HepG2 (cell line): ENCODE results near the gene NOTUM. TPM values are rescaled to one million over a fixed set of nuclear protein-coding genes. Genes with fewer than 3 reads are reported as not detected.

Experiments used
- ATAC-seq: fragments of 200-7000 bp; cut with Tn5 transposase; 3 replicates; pipeline ENCODE4 v1.9.1; 2020; ENCODE audit warnings: mild to moderate bottlenecking, moderate library complexity
- BruUV-seq: library from RNA; stranded (reverse); fragments of 400-500 nt; replicated peaks from 2 replicates; lab custom pipeline; 2021; lab: Mats Ljungman, UMichigan
- CTCF ChIA-PET: fragments of 300-600 bp; formaldehyde crosslinking; extraction: SDS; loops from one replicate; lab custom pipeline; 2021; ENCODE audit warnings: low total read pairs, inconsistent platforms, low intra/inter-chr PET ratio; lab: Yijun Ruan, JAX
- POLR2A ChIA-PET: fragments of 350-600 bp; sonication (Branson Sonifier 250); formaldehyde crosslinking; loops from one replicate; lab custom pipeline; 2020; ENCODE audit warnings: antibody characterized with exemption, inconsistent platforms; lab: Yijun Ruan, JAX
- DNase-seq: peaks from one replicate; pipeline ENCODE4 v3.0.0-alpha.2; 2015; ENCODE audit warnings: low spot score
- FAIRE-seq: peaks from 3 replicates; lab custom pipeline; 2011; peaks lifted over from hg19 to GRCh38; lab: Jason Lieb, UNC
- H2AFZ ChIP-seq: one replicate; pipeline ENCODE4 v1.6.1; 2011; ENCODE audit warnings: low read length, inconsistent platforms
- H3K27ac ChIP-seq: fragments of 300-600 bp; 3 replicates; pipeline ENCODE4 v1.8.0; 2011; ENCODE audit warnings: mixed run types, mild to moderate bottlenecking, mixed read lengths, low read length, inconsistent platforms; ENCODE audit not compliant: insufficient read depth; ENCODE audit errors: extremely low read length
- H3K27me3 ChIP-seq, 2 experiments: fragments of 200-600 bp in 1 of 2; 2 replicates in 1 of 2; 3 replicates in 1 of 2; pipeline versions ENCODE4 v1.6.0 to v1.8.0; 2011; ENCODE audit warnings: low read length in 2 of 2, mild to moderate bottlenecking in 2 of 2, moderate library complexity in 2 of 2, inconsistent platforms in 1 of 2; ENCODE audit not compliant: insufficient read depth in 2 of 2, control insufficient read depth in 1 of 2
- H3K36me3 ChIP-seq, 2 experiments: fragments of 200-600 bp in 1 of 2; replicated peaks in 1 of 2; 2 replicates in 1 of 2; 3 replicates in 1 of 2; pipeline versions ENCODE4 v1.5.1 to v1.8.0; 2011; ENCODE audit warnings: low read length in 2 of 2, inconsistent platforms in 1 of 2; ENCODE audit not compliant: insufficient read depth in 2 of 2, control insufficient read depth in 1 of 2
- H3K4me1 ChIP-seq: 2 replicates; pipeline ENCODE4 v1.5.1; 2012; ENCODE audit warnings: low read length, inconsistent platforms; ENCODE audit not compliant: insufficient read depth
- H3K4me2 ChIP-seq: 2 replicates; pipeline ENCODE4 v1.6.0; 2011; ENCODE audit warnings: low read depth, low read length, inconsistent platforms
- H3K4me3 ChIP-seq, 3 experiments: fragments of 200-600 bp in 1 of 3; sonication (generic), shearing (Covaris generic) in 1 of 3; replicated peaks in 1 of 3; 2 replicates each; pipeline ENCODE4 v1.5.1; 2011 to 2016; ENCODE audit warnings: low read length in 3 of 3, inconsistent platforms in 2 of 3, low read depth in 2 of 3, mild to moderate bottlenecking in 2 of 3, control low read depth in 1 of 3, mixed read lengths in 1 of 3; ENCODE audit not compliant: insufficient read depth in 1 of 3
- H3K79me2 ChIP-seq: one replicate; pipeline ENCODE4 v1.6.1; 2011; ENCODE audit warnings: low read length, inconsistent platforms; ENCODE audit not compliant: insufficient read depth
- H3K9ac ChIP-seq: 2 replicates; pipeline ENCODE4 v1.6.0; 2011; ENCODE audit warnings: mild to moderate bottlenecking, low read depth, low read length, inconsistent platforms; ENCODE audit not compliant: insufficient read depth
- H3K9me3 ChIP-seq: 2 replicates; pipeline ENCODE4 v1.5.1; 2012; ENCODE audit warnings: mild to moderate bottlenecking, low read length
- H4K20me1 ChIP-seq: 2 replicates; pipeline ENCODE4 v1.6.0; 2011; ENCODE audit warnings: inconsistent platforms, mild to moderate bottlenecking, low read length, moderate library complexity; ENCODE audit not compliant: insufficient read depth
- AKAP8 ChIP-seq: sonication (generic); formaldehyde crosslinking; IDR thresholded peaks from 2 replicates; pipeline ENCODE4 v1.5.1; 2020; ENCODE audit warnings: mild to moderate bottlenecking, missing genetic modification reagents
- HIC2 ChIP-seq: sonication (generic); formaldehyde crosslinking; IDR thresholded peaks from 2 replicates; pipeline ENCODE4 v1.9.0; 2022; ENCODE audit warnings: low read depth, missing genetic modification reagents
- KAT2B ChIP-seq: fragments of 150-350 bp; IDR thresholded peaks from 2 replicates; pipeline ENCODE4 v1.6.1; 2014; ENCODE audit warnings: low read depth, low read length, borderline replicate concordance
- LBX2 ChIP-seq: sonication (generic); formaldehyde crosslinking; IDR thresholded peaks from 2 replicates; pipeline ENCODE4 v1.5.0; 2020; ENCODE audit warnings: missing genetic modification reagents, mild to moderate bottlenecking, borderline replicate concordance
- NFIB ChIP-seq: sonication (generic); formaldehyde crosslinking; IDR thresholded peaks from 2 replicates; pipeline ENCODE4 v1.9.0; 2021; ENCODE audit warnings: missing genetic modification reagents, mild to moderate bottlenecking, borderline replicate concordance
- PAF1 ChIP-seq: IDR thresholded peaks from 2 replicates; pipeline ENCODE4 v1.6.1; 2016; ENCODE audit warnings: missing genetic modification reagents, missing compliant biosample characterization
- POLR2A ChIP-seq, 2 experiments: IDR thresholded peaks; 2 replicates each; pipeline ENCODE4 v1.6.1; 2011; ENCODE audit warnings: low read depth in 2 of 2, low read length in 2 of 2, mild to moderate bottlenecking in 1 of 2, moderate library complexity in 1 of 2; ENCODE audit not compliant: insufficient read depth in 1 of 2
- POLR2AphosphoS2 ChIP-seq: IDR thresholded peaks from 2 replicates; pipeline ENCODE4 v1.6.1; 2011; ENCODE audit warnings: low read depth, low read length, improper control_type of control experiment
- POLR2G ChIP-seq: fragments of 200-400 bp; formaldehyde crosslinking; IDR thresholded peaks from 2 replicates; pipeline ENCODE4 v1.6.1; 2018; ENCODE audit warnings: mild to moderate bottlenecking, low read depth, low read length, moderate library complexity
- RBM22 ChIP-seq: fragments of 200-400 bp; formaldehyde crosslinking; optimal IDR thresholded peaks from 2 replicates; pipeline ENCODE3; 2017; ENCODE audit warnings: mild to moderate bottlenecking, low read length, moderate library complexity
- ZC3H4 ChIP-seq: sonication (generic); formaldehyde crosslinking; IDR thresholded peaks from 2 replicates; pipeline ENCODE4 v1.4.0; 2020; ENCODE audit warnings: missing genetic modification reagents, borderline replicate concordance
- ZNF263 ChIP-seq: sonication (generic); formaldehyde crosslinking; IDR thresholded peaks from 2 replicates; pipeline ENCODE4 v1.4.0; 2020; ENCODE audit warnings: missing genetic modification reagents
- ZNF274 ChIP-seq: sonication (generic); formaldehyde crosslinking; IDR thresholded peaks from 2 replicates; pipeline ENCODE4 v1.5.1; 2020; ENCODE audit warnings: mild to moderate bottlenecking, missing genetic modification reagents
- ZNF530 ChIP-seq: sonication (generic); formaldehyde crosslinking; IDR thresholded peaks from 2 replicates; pipeline ENCODE4 v1.5.0; 2020; ENCODE audit warnings: low read depth, mild to moderate bottlenecking, missing genetic modification reagents
- ZNF770 ChIP-seq: sonication (generic); formaldehyde crosslinking; IDR thresholded peaks from 2 replicates; pipeline ENCODE4 v1.5.0; 2020; ENCODE audit warnings: mild to moderate bottlenecking, missing genetic modification reagents
- ZNF777 ChIP-seq: sonication (generic); formaldehyde crosslinking; IDR thresholded peaks from 2 replicates; pipeline ENCODE4 v1.4.0; 2020; ENCODE audit warnings: missing genetic modification reagents
- WGBS: methylation state at CpG from one replicate; pipeline ENCODE4 v1.1.6; 2017; ENCODE audit warnings: low lambda C conversion rate; 5-methylcytosine and 5-hydroxymethylcytosine counted together
- in situ Hi-C: cut with HindIII; loops from 2 replicates; pipeline ENCODE4 v1.10.0; 2017; ENCODE audit warnings: low pct_unique_long_range_greater_than_20kb; ENCODE audit not compliant: extremely low pct_ligation_motif_present
- intact Hi-C: fragments of 100-400 bp; cut with micrococcal nuclease; formaldehyde crosslinking; loops from one replicate; pipeline ENCODE4 v1.10.0; 2022; ENCODE audit not compliant: unreplicated experiment
- polyA plus RNA-seq, 8 experiments: library from polyadenylated mRNA; depleted of rRNA in 3 of 8; stranded (reverse) in 7 of 8; unstranded in 1 of 8; fragments of >200 nt; fragmentation: Illumina TruSeq in 4 of 8; extraction: Trizol in 4 of 8; gene quantifications; 2 replicates each; pipeline versions ENCODE4 v1.2.1 to v1.2.3, GENCODE V29; 2011 to 2016; ENCODE audit warnings: low read depth in 4 of 8, missing spikeins in 1 of 8, mixed read lengths in 1 of 8; ENCODE audit not compliant: insufficient read depth in 1 of 8
- total RNA-seq, 5 experiments: library from RNA; depleted of rRNA; stranded (reverse); fragments of >200 nt; fragmentation: Illumina TruSeq; extraction: Trizol; gene quantifications; 2 replicates each; pipeline ENCODE4 v1.2.3, GENCODE V29; 2016; ENCODE audit warnings: low read depth in 1 of 5

The NOTUM gene
- total and polyA plus RNA-seq, 2 of the 13 experiments (the other 11 are each of a cell fraction or from before 2014, with no cell fraction given): 150 to 160 TPM

GRCh38 chr17:81955756-81956544, 5.0 kb downstream of the NOTUM start:
- FAIRE-seq (no peak), ATAC-seq (no peak), DNase-seq (no peak)
- Histone ChIP-seq H3K4me2 (no peak overlapping the region), H3K9me3 (no peaks in the 10 kb centered on the region), H4K20me1 (peaks cover 24% of the 10 kb centered on the region), H3K27me3 (no peaks in the 10 kb centered on the region; a peak in 1 of 5 replicates), H3K36me3 (peaks cover 33 to 57% of the 10 kb centered on the region in 2 experiments), H3K4me3 (no peak overlapping the region), H3K4me1 (peaks cover 67% of the 10 kb centered on the region), H3K9ac (no peak overlapping the region), H3K79me2 (peaks cover 42% of the 10 kb centered on the region), H2AFZ (no peak overlapping the region), H3K27ac (no peak overlapping the region)
- POLR2A ChIA-PET: interaction anchor here (1.0 to 9.7 kb wide), 14 partner anchors 11 to 101 kb away, joined by 3 to 136 read pairs (median 6); partner anchors contain the start of genes CENPX, DCXR, LRRC45 and PCYT2
- intact Hi-C loops: no loop called here
- 94% methylated on average over 7 of the region's 13 CpGs for WGBS
- BruUV-seq: no TSS peak
- CTCF ChIA-PET: interaction anchor here (1.4 kb wide), 1 partner anchor 66 kb away, joined by 4 read pairs; no protein-coding TSS in a partner anchor
- in situ Hi-C loops: loop anchor here (5.0 kb wide), 2 partner anchors 41 to 66 kb away; partner anchors contain the start of genes CENPX and LRRC45
- TF ChIP-seq POLR2AphosphoS2 (peak; percentile 46; the same call in 1 of the 2 replicates), KAT2B (peak; percentile 63; the same call in 1 of the 2 replicates), ZNF263 (CRISPR knock-in tag) (0 out of 2 replicates have a peak, but pooled peaks have one; percentile 30), LBX2 (CRISPR knock-in tag) (peak; percentile 43; the same call in 1 of the 2 replicates), NFIB (CRISPR knock-in tag) (0 out of 2 replicates have a peak, but pooled peaks have one; percentile 73), PAF1 (CRISPR knock-in tag) (peak; percentile 70; the same call in 1 of the 2 replicates), HIC2 (CRISPR knock-in tag) (0 out of 2 replicates have a peak, but pooled peaks have one; percentile 47), ZNF530 (CRISPR knock-in tag) (no peak), POLR2G (peak; percentile 67), RBM22 (peak; percentile 96), POLR2A (IDR thresholded peaks at IDR 0.05; ENCODE audit: insufficient read depth in 1 of 2, low read depth in 2 of 2, low read length in 2 of 2) (0 out of 4 replicates have a peak, but pooled peaks of 1 of the 2 experiments have one; percentile 3), ZC3H4 (peak; percentile 45; the same call in 1 of the 2 replicates), AKAP8 (peak; percentile 21; the same call in 1 of the 2 replicates), ZNF777 (CRISPR knock-in tag) (no peak), ZNF274 (CRISPR knock-in tag) (no peak), ZNF770 (peak; percentile 30; the same call in 1 of the 2 replicates)
